Measurements from ENCODE around the gene TNP1. TPM values are rescaled to one million over a fixed set of nuclear protein-coding genes. Genes with fewer than 3 reads are reported as not detected.

Gene TNP1
- total RNA-seq, 1 donor from 2014 or later, result not detected

DNA sequence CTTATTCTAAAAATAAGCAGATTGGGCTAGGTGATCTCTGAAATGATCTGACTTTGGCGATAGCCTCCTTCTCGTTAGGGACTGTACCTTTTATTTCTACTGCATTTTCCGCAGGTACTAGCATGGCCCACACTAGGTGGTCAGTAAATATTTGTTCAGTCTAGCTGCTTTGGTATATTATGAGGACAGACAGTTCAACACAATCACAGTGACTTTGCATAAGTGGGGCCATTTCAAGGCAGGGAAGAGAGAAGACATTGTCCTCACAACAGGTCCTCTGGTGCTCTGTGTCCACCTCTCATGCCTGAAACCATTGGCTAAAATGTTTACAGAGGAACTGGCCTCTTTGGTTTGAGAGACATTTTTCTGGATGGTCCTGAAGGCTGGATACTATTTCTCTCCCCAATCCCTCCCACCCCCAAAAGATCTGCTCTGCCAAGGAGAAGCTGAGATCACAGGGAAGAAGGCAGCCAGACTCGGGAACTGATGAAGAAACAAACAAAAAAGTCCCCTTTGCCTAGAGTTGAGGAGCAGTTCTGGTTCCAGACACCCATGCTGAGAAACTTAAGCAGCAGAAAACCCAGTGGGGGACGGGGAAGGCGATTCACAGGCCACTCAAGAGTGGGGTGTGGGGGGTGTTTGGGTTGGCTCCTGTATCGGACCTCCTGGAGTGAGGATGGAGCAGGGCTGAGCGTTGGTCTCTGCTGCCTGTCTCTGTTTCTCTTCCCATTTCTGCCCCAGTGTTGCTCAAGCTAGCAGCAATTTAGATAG lies 2.9 kb upstream of the TNP1 start:
- TF ChIP-seq, protein P1, sequence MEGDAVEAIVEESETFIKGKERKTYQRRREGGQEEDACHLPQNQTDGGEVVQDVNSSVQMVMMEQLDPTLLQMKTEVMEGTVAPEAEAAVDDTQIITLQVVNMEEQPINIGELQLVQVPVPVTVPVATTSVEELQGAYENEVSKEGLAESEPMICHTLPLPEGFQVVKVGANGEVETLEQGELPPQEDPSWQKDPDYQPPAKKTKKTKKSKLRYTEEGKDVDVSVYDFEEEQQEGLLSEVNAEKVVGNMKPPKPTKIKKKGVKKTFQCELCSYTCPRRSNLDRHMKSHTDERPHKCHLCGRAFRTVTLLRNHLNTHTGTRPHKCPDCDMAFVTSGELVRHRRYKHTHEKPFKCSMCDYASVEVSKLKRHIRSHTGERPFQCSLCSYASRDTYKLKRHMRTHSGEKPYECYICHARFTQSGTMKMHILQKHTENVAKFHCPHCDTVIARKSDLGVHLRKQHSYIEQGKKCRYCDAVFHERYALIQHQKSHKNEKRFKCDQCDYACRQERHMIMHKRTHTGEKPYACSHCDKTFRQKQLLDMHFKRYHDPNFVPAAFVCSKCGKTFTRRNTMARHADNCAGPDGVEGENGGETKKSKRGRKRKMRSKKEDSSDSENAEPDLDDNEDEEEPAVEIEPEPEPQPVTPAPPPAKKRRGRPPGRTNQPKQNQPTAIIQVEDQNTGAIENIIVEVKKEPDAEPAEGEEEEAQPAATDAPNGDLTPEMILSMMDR (IDR thresholded peaks at IDR 0.05), result no peak
- Mint-ChIP-seq H3K9me3 (ENCODE audit: low read depth) (no peaks in the 10 kb centered on the region), H3K4me3 (ENCODE audit: unreplicated experiment) (no peak overlapping the region), H3K27me3 (ENCODE audit: low read depth) (no peaks in the 10 kb centered on the region), H3K36me3 (ENCODE audit: low read depth) (no peaks in the 10 kb centered on the region), H3K4me1 (ENCODE audit: low read depth) (peaks cover 34% of the 10 kb centered on the region), H3K27ac (ENCODE audit: unreplicated experiment) (peak overlapping the region; percentile 9)
- no peak for DNase-seq (ENCODE audit: low spot score)

DNA sequence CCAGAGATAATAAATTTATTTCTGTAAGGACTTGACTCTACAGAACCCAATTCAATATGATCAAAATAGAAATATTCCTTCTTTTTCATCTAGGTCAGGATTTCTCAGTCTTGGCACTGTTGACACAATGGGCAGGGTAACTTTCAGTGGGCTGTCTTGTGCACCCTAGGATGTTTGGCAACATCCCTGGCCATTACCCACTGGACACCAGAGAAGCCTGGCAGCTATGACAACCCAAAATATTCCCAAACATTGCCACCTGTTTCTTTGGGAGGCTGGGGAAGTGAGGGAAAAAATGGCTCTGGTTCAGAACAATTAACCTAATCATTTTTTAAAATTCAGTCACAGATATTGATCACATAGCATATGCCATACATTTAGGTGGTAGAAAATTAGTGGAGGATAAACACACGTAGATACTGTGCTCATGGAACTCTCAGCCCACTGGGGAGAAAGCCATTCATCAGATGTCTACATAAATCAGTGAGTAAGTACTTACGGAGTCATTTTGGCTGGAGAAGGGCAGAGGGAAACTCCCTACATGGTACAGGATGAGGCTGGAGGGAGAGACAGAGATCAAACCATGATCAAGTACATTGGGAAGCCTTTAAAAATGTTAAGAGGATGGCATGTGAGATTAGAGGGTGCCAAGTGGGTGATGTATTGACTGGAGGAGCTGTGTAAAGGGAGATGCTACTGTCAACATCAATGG lies 718 bp upstream of the TNP1 start:
- TF ChIP-seq, protein P1 (IDR thresholded peaks at IDR 0.05), result no peak
- Mint-ChIP-seq H3K9me3 (ENCODE audit: low read depth) (no peaks in the 10 kb centered on the region), H3K27ac (ENCODE audit: unreplicated experiment) (no peak overlapping the region), H3K36me3 (ENCODE audit: low read depth) (no peaks in the 10 kb centered on the region), H3K27me3 (ENCODE audit: low read depth) (no peaks in the 10 kb centered on the region), H3K4me3 (ENCODE audit: unreplicated experiment) (no peak overlapping the region), H3K4me1 (ENCODE audit: low read depth) (peaks cover 45% of the 10 kb centered on the region)
- no peak for DNase-seq (ENCODE audit: low spot score)

DNA sequence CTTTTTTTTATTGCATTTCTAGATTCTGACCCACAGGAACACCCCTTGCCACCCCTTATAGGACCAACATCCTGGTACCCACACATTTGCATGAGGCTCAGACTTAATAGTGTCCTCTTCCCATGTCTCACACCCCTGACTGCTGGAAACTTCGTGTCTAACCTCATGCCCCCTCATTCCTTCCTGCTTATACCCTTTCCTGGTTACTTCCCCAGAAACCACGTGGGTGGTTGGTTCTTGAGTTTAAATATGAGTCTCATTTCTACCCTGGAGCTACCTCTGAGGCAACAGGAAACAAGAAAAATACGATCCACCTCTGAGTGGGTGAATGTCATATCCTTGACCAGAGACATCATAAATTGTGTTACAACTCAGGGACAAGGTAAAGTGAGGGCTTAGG lies 1.6 kb downstream of the TNP1 start:
- Mint-ChIP-seq H3K4me1 (ENCODE audit: low read depth) (peaks cover 36% of the 10 kb centered on the region), H3K27ac (ENCODE audit: unreplicated experiment) (no peak overlapping the region), H3K27me3 (ENCODE audit: low read depth) (no peaks in the 10 kb centered on the region), H3K36me3 (ENCODE audit: low read depth) (no peaks in the 10 kb centered on the region), H3K9me3 (ENCODE audit: low read depth) (no peaks in the 10 kb centered on the region), H3K4me3 (ENCODE audit: unreplicated experiment) (no peak overlapping the region)
- DNase-seq (ENCODE audit: low spot score), result no peak
- TF ChIP-seq, protein P1 (IDR thresholded peaks at IDR 0.05), result no peak

DNA sequence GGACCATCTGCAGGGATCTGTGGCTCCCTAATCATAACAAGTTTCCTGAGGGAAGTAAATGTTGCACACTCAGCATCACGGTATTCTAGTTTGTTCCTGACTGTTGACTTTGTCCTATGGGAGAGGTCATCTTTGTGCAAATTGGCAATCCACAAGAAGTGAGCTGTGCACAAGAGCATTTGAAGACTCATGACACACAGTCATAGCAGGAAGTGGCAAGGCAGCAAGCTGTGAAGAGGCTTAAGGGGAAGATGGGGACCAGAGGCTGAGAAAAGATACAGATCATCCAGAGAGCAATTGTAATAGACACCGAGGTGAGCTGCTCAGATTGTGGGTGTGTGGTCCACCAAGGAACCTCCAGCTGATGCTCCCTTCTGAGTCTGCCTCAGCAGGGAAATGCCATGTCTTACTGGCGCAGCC lies 2.7 kb downstream of the TNP1 start:
- TF ChIP-seq, protein P1 (IDR thresholded peaks at IDR 0.05), result no peak
- Mint-ChIP-seq H3K36me3 (ENCODE audit: low read depth) (no peaks in the 10 kb centered on the region), H3K4me3 (ENCODE audit: unreplicated experiment) (no peak overlapping the region), H3K9me3 (ENCODE audit: low read depth) (no peaks in the 10 kb centered on the region), H3K27ac (ENCODE audit: unreplicated experiment) (no peak overlapping the region), H3K27me3 (ENCODE audit: low read depth) (no peaks in the 10 kb centered on the region), H3K4me1 (ENCODE audit: low read depth) (peaks cover 28% of the 10 kb centered on the region)
- DNase-seq (ENCODE audit: low spot score), result no peak

DNA sequence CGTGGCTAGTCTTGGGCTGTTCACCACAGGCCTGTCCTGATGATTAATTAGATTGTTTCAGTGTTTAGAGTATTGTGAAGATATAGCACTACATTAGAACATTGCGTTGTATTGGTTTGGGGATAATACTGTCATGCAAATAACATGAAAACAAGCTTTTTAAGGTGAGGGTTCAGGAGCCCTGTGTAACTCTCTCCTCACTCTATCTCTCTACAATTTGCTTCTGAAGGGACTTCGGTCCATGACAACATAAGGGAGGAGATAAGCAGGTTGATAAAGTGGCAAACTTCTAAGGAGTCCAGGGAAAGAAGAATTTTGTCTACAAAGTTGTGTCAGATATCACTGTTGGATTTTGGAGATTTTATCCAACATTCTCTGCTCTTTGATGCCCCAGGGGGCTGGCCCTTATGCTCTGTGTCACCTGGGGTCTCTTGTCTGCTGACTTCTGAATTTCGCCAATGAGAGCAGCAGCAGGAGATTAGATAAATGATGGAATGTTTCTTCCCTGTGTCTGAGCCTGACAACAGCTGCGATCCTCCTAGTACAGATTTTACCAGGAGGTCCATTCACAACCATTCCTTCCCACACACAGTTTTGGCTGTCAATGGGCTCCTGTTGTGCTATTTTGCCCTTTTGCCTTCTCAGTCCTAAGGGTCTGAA lies 3.3 kb downstream of the TNP1 start:
- Mint-ChIP-seq H3K4me1 (ENCODE audit: low read depth) (peaks cover 28% of the 10 kb centered on the region), H3K4me3 (ENCODE audit: unreplicated experiment) (no peak overlapping the region), H3K27me3 (ENCODE audit: low read depth) (no peaks in the 10 kb centered on the region), H3K27ac (ENCODE audit: unreplicated experiment) (no peak overlapping the region), H3K36me3 (ENCODE audit: low read depth) (no peaks in the 10 kb centered on the region), H3K9me3 (ENCODE audit: low read depth) (no peaks in the 10 kb centered on the region)
- TF ChIP-seq, protein P1 (IDR thresholded peaks at IDR 0.05), result no peak
- DNase-seq (ENCODE audit: low spot score), result no peak
